Measurements from ENCODE around the gene PACS1.

The PACS1 gene

DNA sequence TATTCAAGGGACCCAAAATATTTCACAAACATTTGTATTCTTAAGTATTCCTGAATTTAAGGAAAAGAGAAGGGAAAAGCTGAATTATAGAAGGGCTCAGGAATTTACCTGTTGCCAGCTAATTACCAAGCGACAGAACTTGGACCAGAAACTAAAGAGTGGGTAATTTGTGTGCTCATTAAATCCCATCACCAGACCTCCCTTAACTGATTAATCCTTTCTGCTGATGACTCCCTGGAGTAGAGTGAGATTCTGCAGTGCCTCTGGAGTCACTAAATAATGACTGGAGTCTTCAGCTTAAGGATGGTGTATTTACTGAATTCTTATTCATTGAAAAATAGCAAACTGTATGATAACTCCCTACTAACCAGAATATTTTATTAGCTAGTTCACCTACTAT, 124.3 kb downstream of the PACS1 start:
- DNase-seq, result no peak
- no peaks in the 10 kb centered on the region for H3K27me3 ChIP-seq
- no peaks in the 10 kb centered on the region for H3K9me3 ChIP-seq
- TF ChIP-seq, protein P1, sequence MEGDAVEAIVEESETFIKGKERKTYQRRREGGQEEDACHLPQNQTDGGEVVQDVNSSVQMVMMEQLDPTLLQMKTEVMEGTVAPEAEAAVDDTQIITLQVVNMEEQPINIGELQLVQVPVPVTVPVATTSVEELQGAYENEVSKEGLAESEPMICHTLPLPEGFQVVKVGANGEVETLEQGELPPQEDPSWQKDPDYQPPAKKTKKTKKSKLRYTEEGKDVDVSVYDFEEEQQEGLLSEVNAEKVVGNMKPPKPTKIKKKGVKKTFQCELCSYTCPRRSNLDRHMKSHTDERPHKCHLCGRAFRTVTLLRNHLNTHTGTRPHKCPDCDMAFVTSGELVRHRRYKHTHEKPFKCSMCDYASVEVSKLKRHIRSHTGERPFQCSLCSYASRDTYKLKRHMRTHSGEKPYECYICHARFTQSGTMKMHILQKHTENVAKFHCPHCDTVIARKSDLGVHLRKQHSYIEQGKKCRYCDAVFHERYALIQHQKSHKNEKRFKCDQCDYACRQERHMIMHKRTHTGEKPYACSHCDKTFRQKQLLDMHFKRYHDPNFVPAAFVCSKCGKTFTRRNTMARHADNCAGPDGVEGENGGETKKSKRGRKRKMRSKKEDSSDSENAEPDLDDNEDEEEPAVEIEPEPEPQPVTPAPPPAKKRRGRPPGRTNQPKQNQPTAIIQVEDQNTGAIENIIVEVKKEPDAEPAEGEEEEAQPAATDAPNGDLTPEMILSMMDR (IDR thresholded peaks at IDR 0.05; ENCODE audit: low read depth, low read length), result no peak
- no peaks in the 10 kb centered on the region for H3K36me3 ChIP-seq
- no peak overlapping the region for H3K4me3 ChIP-seq (ENCODE audit: low read depth, low read length)
- no peaks in the 10 kb centered on the region for H3K4me1 ChIP-seq

DNA sequence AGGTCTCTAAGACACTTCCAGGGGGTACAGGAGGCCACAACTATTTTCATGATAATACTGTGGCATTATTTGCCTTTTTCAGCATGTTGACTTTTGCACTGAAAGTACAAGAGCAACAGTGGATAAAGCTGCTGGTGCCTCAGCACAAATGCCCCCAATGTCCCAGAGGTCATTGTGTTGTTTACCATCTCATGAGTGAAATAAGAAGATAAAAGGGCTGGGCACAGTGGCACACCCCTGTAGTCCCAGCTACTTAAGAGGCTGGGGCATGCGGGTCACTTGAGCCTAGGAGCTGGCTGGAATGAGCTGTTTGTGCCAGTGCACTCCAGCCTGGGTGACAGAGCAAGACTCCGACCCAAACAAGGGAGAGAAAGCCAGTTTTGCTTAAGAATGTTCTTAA, 125.8 kb downstream of the PACS1 start:
- Histone ChIP-seq H3K4me3 (ENCODE audit: low read depth, low read length) (no peak overlapping the region), H3K4me1 (no peaks in the 10 kb centered on the region), H3K27me3 (no peaks in the 10 kb centered on the region), H3K36me3 (no peaks in the 10 kb centered on the region), H3K9me3 (no peaks in the 10 kb centered on the region)
- DNase-seq, result no peak
- TF ChIP-seq, protein P1 (IDR thresholded peaks at IDR 0.05; ENCODE audit: low read depth, low read length), result no peak

DNA sequence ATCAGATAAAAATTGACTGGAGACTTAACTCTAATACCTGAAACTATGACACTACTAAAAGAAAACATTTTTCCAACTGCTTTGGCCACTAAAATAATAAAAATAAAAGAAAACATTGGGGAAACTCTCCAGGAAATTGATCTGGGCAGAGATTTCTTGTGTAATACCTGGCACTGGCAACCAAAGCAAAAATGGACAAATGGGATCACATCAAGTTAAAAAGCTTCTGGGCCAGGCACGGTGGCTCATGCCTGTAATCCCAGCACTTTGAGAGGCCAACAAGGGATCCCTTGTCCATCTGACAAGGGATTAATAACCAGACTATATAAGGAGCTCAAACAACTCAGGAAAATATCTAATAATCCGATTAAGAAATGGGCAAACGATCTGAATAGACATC, 133.8 kb downstream of the PACS1 start:
- H3K4me1 ChIP-seq, result no peaks in the 10 kb centered on the region
- TF ChIP-seq, protein P1 (IDR thresholded peaks at IDR 0.05; ENCODE audit: low read depth, low read length), result no peak
- no peaks in the 10 kb centered on the region for H3K9me3 ChIP-seq
- no peak overlapping the region for H3K4me3 ChIP-seq (ENCODE audit: low read depth, low read length)
- no peaks in the 10 kb centered on the region for H3K36me3 ChIP-seq
- DNase-seq, result no peak
- H3K27me3 ChIP-seq, result no peaks in the 10 kb centered on the region

DNA sequence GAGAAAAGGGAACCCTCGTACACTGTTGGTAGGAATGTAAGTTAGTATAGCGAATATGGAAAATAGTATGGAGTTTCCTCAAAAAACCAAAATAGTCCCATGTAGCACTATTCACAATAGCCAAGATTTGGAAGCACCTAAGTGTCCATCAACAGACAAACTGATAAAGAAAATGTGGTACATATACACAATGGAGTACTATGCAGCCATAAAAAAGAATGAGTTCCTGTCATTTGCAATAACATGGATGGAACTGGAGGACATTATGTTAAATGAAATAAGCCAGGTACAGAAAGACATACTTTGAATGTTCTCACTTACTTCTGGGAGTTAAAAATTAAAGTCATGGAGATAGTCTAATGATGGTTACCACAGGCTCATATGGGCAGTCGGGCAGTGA, 134.3 kb downstream of the PACS1 start:
- no peak overlapping the region for H3K4me3 ChIP-seq (ENCODE audit: low read depth, low read length)
- TF ChIP-seq, protein P1 (IDR thresholded peaks at IDR 0.05; ENCODE audit: low read depth, low read length), result no peak
- H3K9me3 ChIP-seq, result no peaks in the 10 kb centered on the region
- no peaks in the 10 kb centered on the region for H3K4me1 ChIP-seq
- H3K36me3 ChIP-seq, result no peaks in the 10 kb centered on the region
- DNase-seq, result no peak
- no peaks in the 10 kb centered on the region for H3K27me3 ChIP-seq

DNA sequence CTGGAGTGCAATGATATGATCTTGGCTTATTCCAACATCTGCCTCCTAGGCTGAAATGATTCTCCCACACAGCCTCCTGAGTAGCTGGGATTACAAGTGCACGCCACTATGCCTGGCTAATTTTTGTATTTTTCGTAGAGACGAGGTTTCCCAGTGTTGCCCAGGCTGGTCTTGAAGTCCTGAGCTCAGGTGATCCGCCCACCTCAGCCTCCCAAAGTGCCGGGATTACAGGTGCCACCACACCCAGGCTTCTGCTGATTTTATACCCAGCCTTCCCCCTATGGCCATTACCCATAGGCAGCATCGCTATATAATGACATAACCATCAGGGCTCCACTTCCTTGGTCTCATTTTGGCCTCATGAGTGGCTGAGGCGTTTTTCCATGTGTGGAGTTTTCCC, 137.7 kb downstream of the PACS1 start:
- H3K4me1 ChIP-seq, result no peaks in the 10 kb centered on the region
- TF ChIP-seq, protein P1 (IDR thresholded peaks at IDR 0.05; ENCODE audit: low read depth, low read length), result no peak
- no peak for DNase-seq
- no peaks in the 10 kb centered on the region for H3K27me3 ChIP-seq
- H3K36me3 ChIP-seq, result peaks cover 7% of the 10 kb centered on the region; the same call in 1 of the 2 replicates
- H3K4me3 ChIP-seq (ENCODE audit: low read depth, low read length), result no peak overlapping the region
- H3K9me3 ChIP-seq, result no peaks in the 10 kb centered on the region

DNA sequence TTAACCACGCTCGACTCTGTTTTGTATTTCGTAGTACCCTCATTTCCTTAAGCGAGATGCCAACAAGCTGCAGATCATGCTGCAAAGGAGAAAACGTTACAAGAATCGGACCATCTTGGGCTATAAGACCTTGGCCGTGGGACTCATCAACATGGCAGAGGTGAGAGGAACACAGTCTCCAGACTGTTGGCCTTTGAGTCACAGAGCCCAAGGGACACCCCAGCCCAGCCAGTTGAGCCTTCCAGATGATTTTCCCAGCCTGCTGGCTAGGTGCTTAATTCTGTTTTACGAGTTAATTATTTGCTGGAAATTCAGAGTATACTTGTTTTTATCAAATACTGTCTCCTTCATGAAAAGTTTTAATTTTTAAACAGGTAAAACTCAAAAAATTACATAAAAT, 141.0 kb downstream of the PACS1 start:
- TF ChIP-seq, protein P1 (IDR thresholded peaks at IDR 0.05; ENCODE audit: low read depth, low read length), result no peak
- Histone ChIP-seq H3K4me3 (ENCODE audit: low read depth, low read length) (no peak overlapping the region), H3K36me3 (peaks cover 7% of the 10 kb centered on the region; the same call in 1 of the 2 replicates), H3K4me1 (no peaks in the 10 kb centered on the region), H3K27me3 (no peaks in the 10 kb centered on the region), H3K9me3 (no peaks in the 10 kb centered on the region)
- no peak for DNase-seq
